Vagina (tissue), 2 donors: Measurements from ENCODE around the gene RASGRP4. TPM values are rescaled to one million over a fixed set of nuclear protein-coding genes. Genes with fewer than 3 reads are reported as not detected.
"Not testable (repeated sequence)": the region's sequence is repeated elsewhere in the genome, so short reads cannot be mapped to it uniquely, and the experiment has no call there.

Experiments
- DNase-seq, 2 donors: peaks; one replicate each; pipeline ENCODE4 v3.0.0-alpha.2; 2017; ENCODE audit errors: extremely low spot score in 2 of 2
- H3K27ac ChIP-seq: fragments of 200-600 bp; sonication (generic); one replicate; pipeline ENCODE4 v1.5.1; 2019
- H3K27me3 ChIP-seq: fragments of 200-600 bp; sonication (generic); one replicate; pipeline ENCODE4 v1.5.1; 2019
- H3K36me3 ChIP-seq, 2 donors: fragments of 200-600 bp; sonication (generic); one replicate each; pipeline ENCODE4 v1.5.1; 2017 to 2019
- H3K4me1 ChIP-seq: fragments of 200-600 bp; sonication (generic); one replicate; pipeline ENCODE4 v1.5.1; 2019
- H3K4me3 ChIP-seq, 2 donors: fragments of 200-600 bp; sonication (generic); 1 replicate in 1 of 2; 2 replicates in 1 of 2; pipeline ENCODE4 v1.5.1; 2016 to 2019
- H3K9me3 ChIP-seq: fragments of 200-600 bp; sonication (generic); one replicate; pipeline ENCODE4 v1.5.1; 2019
- CTCF ChIP-seq, 3 experiments: fragments of 450-650 bp in 2 of 3; fragments of 200-600 bp in 1 of 3; sonication (generic) in 1 of 3; IDR thresholded peaks; one replicate each; pipeline ENCODE4 v1.5.1; 2017 to 2019; ENCODE audit warnings: antibody characterized with exemption in 3 of 3, mild to moderate bottlenecking in 2 of 3, moderate library complexity in 2 of 3
- POLR2A ChIP-seq, 2 donors: fragments of 450-650 bp; IDR thresholded peaks; one replicate each; pipeline ENCODE4 v1.6.1; 2017; ENCODE audit warnings: antibody characterized with exemption in 2 of 2, mild to moderate bottlenecking in 2 of 2, moderate library complexity in 2 of 2
- POLR2AphosphoS5 ChIP-seq, 2 donors: sonication (generic); formaldehyde crosslinking; IDR thresholded peaks; one replicate each; pipeline ENCODE4 v1.9.0; 2017; ENCODE audit warnings: antibody characterized with exemption in 2 of 2, mild to moderate bottlenecking in 2 of 2, low read depth in 1 of 2; ENCODE audit not compliant: insufficient read depth in 1 of 2
- intact Hi-C: fragments of 100-400 bp; cut with DNase I; formaldehyde crosslinking; loops from one replicate; pipeline ENCODE4 v1.15.1; 2023
- total RNA-seq: library from RNA; depleted of rRNA; stranded (reverse); fragments of >200 nt; gene quantifications from one replicate; pipeline ENCODE4 v1.2.3, GENCODE V29; 2016

RASGRP4 gene
- 2.9 TPM for total RNA-seq

- Histone ChIP-seq H3K27ac (no peak within 1 kb of the TSS), H3K9me3 (no peaks in the 10 kb centered on the region), H3K27me3 (no peaks in the 10 kb centered on the region), H3K36me3 (no peaks in the 10 kb centered on the region), H3K4me3 (peak within 1 kb of the TSS in 1 of 2 donors; percentile 14), H3K4me1 (no peaks in the 10 kb centered on the region)
- intact Hi-C loops = no loop called here
- TF ChIP-seq POLR2A (IDR thresholded peaks at IDR 0.05) (no peak), CTCF (IDR thresholded peaks at IDR 0.05) (no peak), POLR2AphosphoS5 (IDR thresholded peaks at IDR 0.05; ENCODE audit: insufficient read depth in 1 of 2, low read depth in 1 of 2) (no peak)
- no peak for DNase-seq
These were observed at the start of gene RASGRP4 for GRCh38 chr19:38425810-38426466. Gene RASGRP4 (minus strand): TSS chr19:38426219. CDS start chr19:38426091, 128 bp downstream.

GRCh38 chr19:38475176-38475575 is 49.2 kb upstream of the RASGRP4 start:
- Histone ChIP-seq H3K4me1 (no peaks in the 10 kb centered on the region), H3K27me3 (no peaks in the 10 kb centered on the region), H3K27ac (no peak overlapping the region), H3K9me3 (no peaks in the 10 kb centered on the region), H3K36me3 (no peaks in the 10 kb centered on the region), H3K4me3 (no peak overlapping the region)
- intact Hi-C loops = no loop called here
- DNase-seq = no peak
- TF ChIP-seq POLR2AphosphoS5 (IDR thresholded peaks at IDR 0.05; ENCODE audit: insufficient read depth in 1 of 2, low read depth in 1 of 2) = no peak
- TF ChIP-seq CTCF (IDR thresholded peaks at IDR 0.05) = no peak
- no peak for TF ChIP-seq POLR2A (IDR thresholded peaks at IDR 0.05)

GRCh38 chr19:38473201-38473600 is 47.2 kb upstream of the RASGRP4 start:
- Histone ChIP-seq H3K27ac (no peak overlapping the region), H3K27me3 (no peaks in the 10 kb centered on the region), H3K4me1 (no peaks in the 10 kb centered on the region), H3K9me3 (no peaks in the 10 kb centered on the region), H3K4me3 (no peak overlapping the region), H3K36me3 (no peaks in the 10 kb centered on the region)
- TF ChIP-seq POLR2A (IDR thresholded peaks at IDR 0.05) = no peak
- no peak for TF ChIP-seq POLR2AphosphoS5 (IDR thresholded peaks at IDR 0.05; ENCODE audit: insufficient read depth in 1 of 2, low read depth in 1 of 2)
- TF ChIP-seq CTCF (IDR thresholded peaks at IDR 0.05) = no peak
- intact Hi-C loops = no loop called here
- DNase-seq = no peak

- H3K36me3 ChIP-seq, H3K9me3 ChIP-seq, DNase-seq, H3K27ac ChIP-seq, H3K27me3 ChIP-seq, H3K4me3 ChIP-seq, H3K4me1 ChIP-seq, intact Hi-C loops: not testable (repeated sequence)
These were observed 46.7 kb upstream of the RASGRP4 start for GRCh38 chr19:38472725-38473124.

GRCh38 chr19:38470788-38471480 is 44.9 kb upstream of the RASGRP4 start:
- TF ChIP-seq POLR2AphosphoS5 (IDR thresholded peaks at IDR 0.05; ENCODE audit: insufficient read depth in 1 of 2, low read depth in 1 of 2) = no peak
- no peak for TF ChIP-seq POLR2A (IDR thresholded peaks at IDR 0.05)
- no peak for TF ChIP-seq CTCF (IDR thresholded peaks at IDR 0.05)
- DNase-seq = no peak
- intact Hi-C loops = no loop called here
- no peaks in the 10 kb centered on the region for H3K4me1 ChIP-seq
- no peak overlapping the region for H3K4me3 ChIP-seq
- H3K27me3 ChIP-seq = no peaks in the 10 kb centered on the region
- H3K27ac ChIP-seq = no peak overlapping the region
- no peaks in the 10 kb centered on the region for H3K9me3 ChIP-seq
- no peaks in the 10 kb centered on the region for H3K36me3 ChIP-seq
